ENCODE measurements around the gene RAD52.

GRCh38 chr12:916712-917445 is 32.6 kb downstream of the RAD52 start:
- TF ChIP-seq CTCF (IDR thresholded peaks at IDR 0.05) (no peak), POLR2A (IDR thresholded peaks at IDR 0.05; ENCODE audit: low read depth) (no peak), POLR2AphosphoS5 (IDR thresholded peaks at IDR 0.05) (no peak)
